GM18505 (cell line): Measurements from ENCODE around the gene BSND.

Experiments used
- ATAC-seq: cut with Tn5 transposase; IDR thresholded peaks from one replicate; pipeline ENCODE4 v1.9.1; 2021; ENCODE audit not compliant: unreplicated experiment
- POLR2A ChIP-seq: IDR thresholded peaks from 4 replicates; pipeline ENCODE4 v1.6.1; 2011; ENCODE audit warnings: borderline replicate concordance; ENCODE audit not compliant: insufficient read depth, insufficient read length; ENCODE audit errors: extremely low read depth

Gene BSND

GRCh38 chr1:55044617-55045397 lies 46.1 kb downstream of the BSND start:
- ATAC-seq, result no peak
- no peak for TF ChIP-seq POLR2A

- TF ChIP-seq POLR2A, result no peak
- ATAC-seq, result no peak
Measured at GRCh38 chr1:55045430-55045829, 46.7 kb downstream of the BSND start.

- TF ChIP-seq POLR2A, result no peak
- ATAC-seq, result no peak
Measured at GRCh38 chr1:55046871-55047270, 48.1 kb downstream of the BSND start.

- no peak for ATAC-seq
- no peak for TF ChIP-seq POLR2A
Measured at GRCh38 chr1:55047611-55048010, 48.9 kb downstream of the BSND start.

GRCh38 chr1:55048453-55049270 lies 49.9 kb downstream of the BSND start:
- no peak for TF ChIP-seq POLR2A
- ATAC-seq, result no peak

- no peak for TF ChIP-seq POLR2A
- ATAC-seq, result no peak
Measured at GRCh38 chr1:55049271-55049913, 50.7 kb downstream of the BSND start.

GRCh38 chr1:55049914-55050278 lies 51.2 kb downstream of the BSND start:
- TF ChIP-seq POLR2A, result no peak
- ATAC-seq, result no peak

- no peak for ATAC-seq
Measured at GRCh38 chr1:55050283-55050682, 51.5 kb downstream of the BSND start.

GRCh38 chr1:55051169-55051568 lies 52.4 kb downstream of the BSND start:
- TF ChIP-seq POLR2A, result no peak

More at GRCh38 chr1:55050283-55050682, 51.5 kb downstream of the BSND start:
- TF ChIP-seq POLR2A, result no peak

GRCh38 chr1:55051621-55052020 lies 52.9 kb downstream of the BSND start:
- no peak for TF ChIP-seq POLR2A
- ATAC-seq, result no peak

More at GRCh38 chr1:55051169-55051568, 52.4 kb downstream of the BSND start:
- no peak for ATAC-seq

- no peak for TF ChIP-seq POLR2A
- ATAC-seq, result no peak
Measured at GRCh38 chr1:55052221-55053142, 53.7 kb downstream of the BSND start.

GRCh38 chr1:55053265-55053954 lies 54.7 kb downstream of the BSND start:
- TF ChIP-seq POLR2A, result no peak
- no peak for ATAC-seq
